NCI-H187 treated with DMSO at 0.1 percent for 48 hours (cell line): ENCODE measurements around the gene MCRIP2.
"Not testable (repeated sequence)": the region's sequence is repeated elsewhere in the genome, so short reads cannot be mapped to it uniquely, and the experiment has no call there.

ENCODE experiments used
- DNase-seq: peaks from one replicate; lab custom pipeline; 2025; lab: John Stamatoyannopoulos, UW

MCRIP2 gene, protein sequence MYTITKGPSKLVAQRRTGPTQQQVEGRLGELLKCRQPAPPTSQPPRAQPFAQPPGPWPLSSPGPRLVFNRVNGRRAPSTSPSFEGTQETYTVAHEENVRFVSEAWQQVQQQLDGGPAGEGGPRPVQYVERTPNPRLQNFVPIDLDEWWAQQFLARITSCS

DNA sequence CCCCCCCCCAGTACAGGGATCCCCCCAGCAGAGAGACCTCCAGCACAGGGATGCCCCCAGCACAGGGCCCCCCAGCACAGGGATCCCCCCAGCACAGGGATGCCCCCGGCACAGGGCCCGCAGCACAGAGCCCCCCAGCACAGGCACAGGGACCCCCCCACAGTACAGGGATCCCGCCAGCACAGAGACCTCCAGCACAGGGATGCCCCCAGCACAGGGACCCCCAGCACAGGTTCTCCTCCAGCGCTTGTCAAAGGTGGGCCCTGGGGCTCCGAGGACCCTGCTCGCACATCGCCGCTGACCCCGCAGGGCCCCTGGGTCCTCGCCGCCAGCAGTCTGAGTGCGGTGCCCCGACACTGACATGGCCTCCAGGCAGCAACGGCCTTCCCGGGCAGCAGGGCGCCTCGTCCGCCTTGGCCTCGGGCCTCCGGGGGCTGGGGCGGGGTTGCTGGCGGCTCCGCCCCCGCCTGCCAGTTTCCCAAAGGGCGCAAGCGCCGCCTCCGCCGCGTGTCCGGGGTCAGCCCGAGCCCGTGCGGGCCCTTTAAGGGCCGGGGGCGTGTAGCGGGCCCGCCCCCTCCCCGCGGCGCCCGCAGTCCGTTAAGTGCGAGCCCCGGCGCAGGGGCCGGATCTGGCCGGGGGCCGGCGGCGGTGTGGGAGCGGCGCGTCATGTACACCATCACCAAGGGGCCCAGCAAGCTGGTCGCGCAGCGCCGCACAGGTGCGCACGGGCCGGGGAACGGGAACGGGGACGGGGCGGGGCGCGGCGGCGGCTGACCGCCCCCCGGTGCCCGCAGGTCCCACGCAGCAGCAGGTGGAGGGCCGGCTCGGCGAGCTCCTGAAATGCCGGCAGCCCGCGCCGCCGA, at the start of gene MCRIP2:
TSS of gene MCRIP2 (plus strand) at position 503 of the 863 bp plus-strand sequence. CDS start at position 667, 164 bp downstream.
- DNase-seq, result no peak

DNA sequence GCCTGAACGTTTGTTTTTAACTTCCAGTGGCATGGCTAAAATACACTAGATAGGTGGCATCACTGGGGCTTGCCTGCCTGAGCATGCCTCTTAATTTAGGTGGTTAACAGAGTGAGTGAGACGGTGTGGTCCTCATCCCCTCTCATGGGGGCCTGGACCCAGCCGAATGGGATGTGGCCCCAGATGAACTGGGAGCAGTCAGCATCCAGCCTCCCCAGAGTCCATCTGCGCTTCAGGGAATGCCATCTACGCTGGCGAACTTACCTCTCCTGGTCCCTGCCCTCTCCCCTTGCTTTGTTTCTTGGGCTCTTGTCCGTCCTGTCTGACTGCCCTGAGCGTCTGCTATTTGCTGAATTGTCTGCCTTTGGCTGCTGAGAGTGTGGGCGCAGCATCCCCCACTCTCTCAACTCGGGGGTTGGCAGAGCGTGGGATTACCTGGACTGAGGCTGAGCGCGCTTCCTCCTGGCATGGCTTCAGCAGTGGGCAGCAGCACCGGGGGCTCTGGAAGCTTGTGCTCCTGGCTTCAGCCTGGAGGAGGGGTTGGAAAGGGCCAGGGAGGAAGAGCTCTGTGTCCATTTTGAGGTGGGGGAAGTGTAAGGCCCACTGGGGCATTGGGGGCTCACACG, 49.6 kb upstream of the MCRIP2 start:
- DNase-seq, result no peak

GRCh38 chr16:592518-593306, 48.9 kb upstream of the MCRIP2 start:
- DNase-seq, result peak; percentile 53

- peak; percentile 63 for DNase-seq
These were observed 48.2 kb upstream of the MCRIP2 start for GRCh38 chr16:593406-593805.

- no peak for DNase-seq
These were observed 47.8 kb upstream of the MCRIP2 start for GRCh38 chr16:593807-594206.

- DNase-seq, result no peak
These were observed 46.5 kb upstream of the MCRIP2 start for GRCh38 chr16:595094-595528.

DNA sequence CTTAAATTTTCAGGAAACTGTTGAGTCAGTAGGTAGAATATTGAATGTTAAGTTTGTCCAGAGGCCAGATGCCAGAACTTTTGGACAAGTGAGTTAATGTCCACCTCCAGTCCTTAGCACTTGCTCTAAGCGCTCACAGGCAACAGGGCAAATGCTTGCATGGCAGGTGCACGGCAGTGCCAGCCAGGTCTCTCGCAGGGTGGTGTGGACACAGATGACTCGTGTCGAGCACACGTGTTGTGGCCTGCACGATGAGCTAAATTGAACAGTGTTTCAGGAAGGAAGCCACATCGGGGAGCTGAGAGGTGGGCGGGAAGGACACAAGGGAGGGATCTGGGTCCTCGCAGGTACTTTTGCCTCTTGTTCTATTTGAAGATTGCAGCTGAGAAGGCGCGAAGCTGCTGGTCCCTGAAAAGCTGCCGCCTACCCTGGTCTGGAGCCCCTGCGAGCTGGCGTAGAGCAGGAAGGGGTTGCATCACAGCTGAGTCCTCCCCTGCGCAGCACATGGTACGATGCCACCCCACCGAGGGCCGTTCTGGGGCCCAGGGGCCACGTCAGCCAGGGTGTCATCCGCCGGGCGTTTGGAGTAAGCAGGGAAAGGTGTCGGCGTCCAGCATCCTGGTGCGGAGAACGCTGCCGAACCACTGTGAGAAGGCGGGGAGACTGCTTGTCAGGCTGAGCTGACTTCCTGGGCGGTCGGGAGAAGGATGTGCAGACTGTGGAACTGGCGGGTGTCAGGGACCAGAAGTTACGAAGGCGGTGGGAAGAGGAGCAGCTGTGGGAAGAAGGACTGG, 45.5 kb upstream of the MCRIP2 start:
- no peak for DNase-seq

DNA sequence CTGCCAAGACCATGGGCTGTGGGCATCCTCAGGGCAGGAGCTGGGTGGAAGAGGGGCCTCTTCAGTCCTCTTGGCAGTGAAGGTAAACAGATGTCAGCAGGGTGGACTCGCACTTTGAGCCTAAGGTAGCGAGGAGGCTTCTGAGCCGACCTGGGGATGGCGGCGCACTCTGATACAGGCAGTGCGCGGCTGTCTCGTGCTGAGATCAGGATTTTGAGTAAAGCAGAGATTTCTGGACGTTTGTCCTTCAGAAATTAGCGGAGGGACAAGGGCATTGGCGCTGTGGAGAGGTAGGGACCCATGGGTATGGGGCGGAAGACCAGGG, 44.9 kb upstream of the MCRIP2 start:
- DNase-seq, result no peak

DNA sequence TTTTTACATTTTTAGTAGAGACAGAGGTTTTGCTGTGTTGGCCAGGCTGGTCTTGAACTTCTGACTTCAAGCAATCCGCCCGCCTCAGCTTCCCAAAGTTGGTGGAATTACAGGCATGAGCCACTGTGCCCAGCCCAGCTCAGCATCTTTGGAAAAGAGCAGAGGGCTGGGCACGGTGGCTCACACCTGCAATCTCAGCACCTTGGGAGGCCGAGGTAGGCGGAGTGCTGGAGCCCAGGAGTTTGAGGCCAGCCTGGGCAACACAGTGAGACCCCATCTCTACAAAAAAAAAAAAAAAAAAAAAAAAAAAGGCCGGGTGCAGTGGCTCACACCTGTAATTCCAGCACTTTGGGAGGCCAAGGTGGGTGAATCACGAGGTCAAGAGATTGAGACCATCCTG, 44.0 kb upstream of the MCRIP2 start:
- DNase-seq, result not testable (repeated sequence)

- DNase-seq, result no peak
These were observed 42.5 kb upstream of the MCRIP2 start for GRCh38 chr16:598823-599739.

GRCh38 chr16:600781-601180, 40.8 kb upstream of the MCRIP2 start:
- DNase-seq, result no peak

DNA sequence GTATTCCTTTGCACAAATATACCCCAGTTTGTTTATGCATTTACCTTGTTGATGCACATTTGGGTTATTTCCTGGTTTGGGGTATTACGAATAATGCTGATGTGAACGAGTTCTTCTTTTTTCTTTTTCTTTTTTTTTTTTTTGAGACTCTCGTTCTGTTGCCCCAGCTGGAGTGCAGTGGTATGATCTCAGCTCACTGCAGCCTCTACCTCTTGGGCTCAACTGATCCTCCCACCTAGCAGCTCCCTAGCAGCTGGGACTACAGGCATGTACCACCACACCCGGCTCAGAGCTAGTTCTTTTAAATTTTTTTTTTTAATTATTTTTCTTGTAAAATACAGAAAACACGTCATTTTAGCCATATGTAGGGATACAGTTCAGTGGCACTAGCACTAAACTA, 37.7 kb upstream of the MCRIP2 start:
- DNase-seq, result no peak

- DNase-seq, result no peak
These were observed 34.8 kb upstream of the MCRIP2 start for GRCh38 chr16:606656-607307.

- DNase-seq, result no peak
These were observed 33.6 kb upstream of the MCRIP2 start for GRCh38 chr16:608019-608418.

- no peak for DNase-seq
These were observed 32.3 kb upstream of the MCRIP2 start for GRCh38 chr16:609316-609715.

- no peak for DNase-seq
These were observed 31.6 kb upstream of the MCRIP2 start for GRCh38 chr16:609984-610383.

- DNase-seq, result no peak
These were observed 30.9 kb upstream of the MCRIP2 start for GRCh38 chr16:610513-611381.

- DNase-seq, result no peak
These were observed 26.5 kb upstream of the MCRIP2 start for GRCh38 chr16:615122-615521.
